ENCODE results near the gene POLRMT.

The POLRMT gene

DNA sequence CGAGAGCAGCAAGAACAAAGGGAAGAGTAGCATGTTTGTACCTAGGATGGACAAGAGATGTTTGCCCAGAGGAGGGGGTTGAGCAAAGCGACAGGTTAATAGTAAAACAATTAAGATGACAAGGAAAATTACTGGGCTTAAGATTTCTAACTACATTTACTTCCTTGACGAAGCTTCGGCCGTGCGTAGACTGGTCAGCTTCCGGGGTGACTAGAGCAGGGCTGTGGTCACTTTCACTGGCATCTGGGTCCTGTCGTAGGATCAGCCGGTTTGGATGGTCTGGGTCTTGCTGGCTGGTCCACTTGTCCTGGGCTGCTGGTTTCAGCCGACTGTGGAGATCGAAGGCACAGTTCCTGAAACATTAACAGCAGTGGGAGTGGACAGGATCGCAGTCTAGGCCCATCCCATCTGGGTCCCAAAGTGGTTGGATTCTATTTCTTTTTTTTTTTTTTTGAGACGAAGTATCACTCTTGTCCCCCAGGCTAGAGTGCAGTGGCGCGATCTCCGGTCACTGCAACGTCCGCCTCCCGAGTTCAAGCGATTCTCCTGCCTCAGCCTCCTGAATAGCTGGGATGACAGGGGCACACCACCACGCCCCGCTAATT is 65.9 kb downstream of the POLRMT start:
- H3K9ac ChIP-seq (ENCODE audit: low read length), result no peak overlapping the region
- H3K36me3 ChIP-seq (ENCODE audit: control insufficient read depth, insufficient read depth, low read length), result no peaks in the 10 kb centered on the region
- H3K9me3 ChIP-seq (ENCODE audit: control insufficient read depth, low read length), result no peaks in the 10 kb centered on the region
- no peaks in the 10 kb centered on the region for H3K27me3 ChIP-seq (ENCODE audit: control insufficient read depth, insufficient read depth, low read length)
- H3K4me3 ChIP-seq (ENCODE audit: low read length), result no peak overlapping the region
- H3K4me1 ChIP-seq (ENCODE audit: control insufficient read depth, insufficient read depth, low read length), result peaks cover 8% of the 10 kb centered on the region
